GM23338 (cell line): Measurements from ENCODE around the gene CCDC9B.

Experiments used
- EZH2 ChIP-seq: fragments of 200-600 bp; sonication (generic); IDR thresholded peaks from one replicate; pipeline ENCODE4 v1.8.0; 2017; ENCODE audit warnings: antibody characterized with exemption, mild to moderate bottlenecking, low read depth; ENCODE audit not compliant: unreplicated experiment
- ZNF114 ChIP-seq: fragments of 250-450 bp; sonication (Bioruptor Pico); IDR thresholded peaks from 2 replicates; pipeline ENCODE4 v1.5.0; 2020; ENCODE audit warnings: mild to moderate bottlenecking, moderate library complexity
- TF ChIP-seq, protein P1 (sequence below), 2 experiments: fragments of 200-600 bp in 1 of 2; sonication (generic) in 1 of 2; conservative IDR thresholded peaks; 2 replicates each; pipeline versions ENCODE4 v1.5.1 to v1.6.1; 2016 to 2017; ENCODE audit warnings: antibody characterized with exemption in 2 of 2, low read depth in 2 of 2, mild to moderate bottlenecking in 2 of 2, moderate library complexity in 1 of 2

- TF ChIP-seq, protein P1, sequence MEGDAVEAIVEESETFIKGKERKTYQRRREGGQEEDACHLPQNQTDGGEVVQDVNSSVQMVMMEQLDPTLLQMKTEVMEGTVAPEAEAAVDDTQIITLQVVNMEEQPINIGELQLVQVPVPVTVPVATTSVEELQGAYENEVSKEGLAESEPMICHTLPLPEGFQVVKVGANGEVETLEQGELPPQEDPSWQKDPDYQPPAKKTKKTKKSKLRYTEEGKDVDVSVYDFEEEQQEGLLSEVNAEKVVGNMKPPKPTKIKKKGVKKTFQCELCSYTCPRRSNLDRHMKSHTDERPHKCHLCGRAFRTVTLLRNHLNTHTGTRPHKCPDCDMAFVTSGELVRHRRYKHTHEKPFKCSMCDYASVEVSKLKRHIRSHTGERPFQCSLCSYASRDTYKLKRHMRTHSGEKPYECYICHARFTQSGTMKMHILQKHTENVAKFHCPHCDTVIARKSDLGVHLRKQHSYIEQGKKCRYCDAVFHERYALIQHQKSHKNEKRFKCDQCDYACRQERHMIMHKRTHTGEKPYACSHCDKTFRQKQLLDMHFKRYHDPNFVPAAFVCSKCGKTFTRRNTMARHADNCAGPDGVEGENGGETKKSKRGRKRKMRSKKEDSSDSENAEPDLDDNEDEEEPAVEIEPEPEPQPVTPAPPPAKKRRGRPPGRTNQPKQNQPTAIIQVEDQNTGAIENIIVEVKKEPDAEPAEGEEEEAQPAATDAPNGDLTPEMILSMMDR (conservative IDR thresholded peaks at IDR 0.05; ENCODE audit: low read depth in 2 of 2): no peak
- TF ChIP-seq EZH2 (no peak), ZNF114 (CRISPR knock-in tag) (no peak)
These were observed 1.7 kb downstream of the CCDC9B start for GRCh38 chr15:40338921-40339620.
